ENCODE data around the gene S100PBP. TPM values are rescaled to one million over a fixed set of nuclear protein-coding genes. Genes with fewer than 3 reads are reported as not detected.
A peak's percentile ranks its signal among the peaks of the same experiment; 100 is the strongest.

S100PBP gene
- polyA plus RNA-seq, 3 donors, result 2.9 to 11.7 (median 8.7) TPM

GRCh38 chr1:32813941-32814739 lies 3.3 kb upstream of the S100PBP start:
- no peak overlapping the region for H3K27ac ChIP-seq (ENCODE audit: low read depth, low read length)
- 70 to 80% (median 75%) methylated on average over 11 of the region's 11 CpGs for WGBS, 3 donors

GRCh38 chr1:32816676-32817158 lies 736 bp upstream of the S100PBP start:
- WGBS, 3 donors, result 0 to 1% (median 1%) methylated on average over 15 of the region's 15 CpGs
- H3K27ac ChIP-seq (ENCODE audit: low read depth, low read length), result peak overlapping the region; percentile 81

- 1% methylated on average over 48 to 51 of the region's 51 CpGs for WGBS, 3 donors
- peak overlapping the region; percentile 82 for H3K27ac ChIP-seq (ENCODE audit: low read depth, low read length)
These were observed 648 bp downstream of the S100PBP start for GRCh38 chr1:32817815-32818786.

DNA sequence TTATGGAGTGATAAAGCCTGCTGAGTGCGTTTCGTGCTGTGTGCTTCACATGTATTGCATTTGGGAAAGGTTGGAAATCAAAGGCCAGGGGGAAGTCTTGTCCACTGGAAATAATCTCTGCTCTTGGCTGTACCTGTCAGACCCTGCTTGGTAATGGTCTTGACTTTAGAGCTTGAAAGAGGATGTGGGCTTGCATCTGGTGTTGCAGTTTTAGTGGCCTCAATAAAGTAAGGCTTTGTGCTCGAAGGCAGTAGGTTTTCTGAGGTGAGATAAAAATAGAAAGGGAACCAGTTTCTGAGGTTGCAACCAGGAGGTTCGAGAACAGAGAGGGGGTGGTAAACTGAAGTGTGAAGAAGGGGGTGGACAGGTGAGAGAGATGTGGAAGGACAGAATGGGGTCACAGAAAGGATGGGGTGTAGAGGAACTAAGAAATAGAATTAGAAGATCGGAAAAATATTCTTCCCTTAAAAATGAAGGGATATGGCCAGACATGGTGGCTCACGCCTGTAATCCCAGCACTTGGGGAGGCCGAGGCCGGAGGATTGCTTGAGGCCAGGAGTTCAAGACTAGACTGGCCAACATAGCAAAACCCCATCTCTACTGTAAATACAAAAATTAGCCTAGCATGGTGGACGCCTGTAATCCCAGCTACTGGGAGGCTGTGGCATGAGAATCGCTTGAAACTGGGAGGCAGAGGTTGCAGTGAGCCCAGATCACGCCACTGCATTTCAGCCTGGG lies 1.5 kb downstream of the S100PBP start:
- 65 to 71% (median 70%) methylated on average over 11 of the region's 11 CpGs for WGBS, 3 donors

DNA sequence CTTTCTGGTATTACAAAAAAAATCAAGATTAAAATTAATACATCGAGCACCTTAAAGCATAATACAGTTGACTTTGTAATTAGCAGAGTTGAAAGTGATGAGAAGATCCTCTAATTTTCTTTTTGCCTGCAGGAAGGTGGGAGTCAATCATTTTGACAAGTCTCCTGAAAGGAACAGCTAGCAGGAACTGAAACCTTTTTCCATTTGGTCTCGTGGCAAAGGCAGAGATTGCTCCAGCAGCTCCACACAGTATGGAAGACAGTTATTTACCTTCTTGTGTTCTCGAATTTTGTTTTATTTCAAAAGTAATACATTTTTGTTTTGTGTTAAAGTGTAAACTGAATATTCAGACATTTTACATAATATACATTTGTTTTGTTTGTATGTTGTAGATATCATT lies 7.7 kb downstream of the S100PBP start:
- whole genome bisulfite sequencing, 3 donors, result 83 to 93% (median 87%) methylated on average over 3 of the region's 3 CpGs
- H3K27ac ChIP-seq (ENCODE audit: low read depth, low read length), result no peak overlapping the region

More for the DNA sequence above, 1.5 kb downstream of the S100PBP start:
- no peak overlapping the region for H3K27ac ChIP-seq (ENCODE audit: low read depth, low read length)

- no peak overlapping the region for H3K27ac ChIP-seq (ENCODE audit: low read depth, low read length)
- WGBS, 3 donors, result 91 to 92% (median 91%) methylated on average over 7 of the region's 7 CpGs
These were observed 10.9 kb downstream of the S100PBP start for GRCh38 chr1:32828341-32828740.

DNA sequence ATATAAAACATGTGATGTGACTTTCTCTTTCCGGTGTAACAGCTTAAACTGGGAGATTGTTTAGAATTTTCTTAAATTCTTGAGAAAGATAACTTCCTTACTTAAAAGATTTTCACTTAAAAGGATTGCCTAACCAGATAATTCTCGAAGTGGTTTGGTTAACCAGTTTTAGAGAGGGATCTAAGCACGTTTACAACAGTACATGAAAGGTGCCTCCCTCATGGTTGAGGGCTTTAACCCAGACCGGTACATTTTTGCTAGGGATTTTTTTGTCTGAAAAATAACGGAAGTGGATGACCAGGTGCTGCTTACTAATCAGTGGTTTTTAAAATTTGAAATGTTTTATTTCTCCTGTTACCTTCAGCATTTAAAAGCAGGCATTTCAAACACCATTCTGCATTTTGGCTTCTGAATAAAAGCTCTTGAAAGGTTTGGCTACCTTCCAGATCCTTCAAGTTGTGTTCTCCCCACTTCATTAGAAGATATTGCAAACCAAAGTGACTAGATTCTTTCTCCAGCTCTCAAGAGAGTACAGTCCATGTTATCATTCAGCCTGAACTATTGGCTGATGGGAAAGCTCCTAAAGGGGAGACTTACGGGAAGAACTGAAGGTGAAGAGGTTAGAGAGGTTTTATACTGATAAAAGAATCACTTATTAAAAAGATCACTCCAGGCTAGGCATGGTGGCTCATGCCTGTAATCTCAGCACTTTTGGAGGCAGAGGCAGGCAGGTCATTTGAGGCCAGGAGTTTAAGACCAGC lies 12.8 kb downstream of the S100PBP start:
- 82 to 92% (median 88%) methylated on average over 6 of the region's 6 CpGs for WGBS, 3 donors
- H3K27ac ChIP-seq (ENCODE audit: low read depth, low read length), result no peak overlapping the region

DNA sequence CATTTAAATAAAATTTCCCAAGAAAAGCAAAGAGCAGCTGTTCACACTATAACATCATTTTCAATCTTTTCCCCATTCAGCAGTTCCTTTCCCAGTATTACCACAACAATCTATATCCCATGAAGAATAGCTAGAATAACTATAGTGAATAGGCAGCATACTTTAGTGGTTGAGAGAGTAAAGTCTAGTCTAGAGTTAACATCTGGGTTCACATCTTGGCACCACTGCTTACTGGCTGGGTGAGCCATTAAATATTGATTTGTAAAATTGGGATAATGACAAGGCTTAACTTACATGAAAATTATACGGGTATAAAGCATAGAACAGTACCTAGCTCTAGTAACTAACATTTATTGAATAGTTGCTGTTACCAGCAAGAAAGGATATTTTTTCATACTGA lies 14.4 kb downstream of the S100PBP start:
- H3K27ac ChIP-seq (ENCODE audit: low read depth, low read length), result no peak overlapping the region
- WGBS, 3 donors, result 28 to 89% (median 87%) methylated on average over 1 of the region's 1 CpG

GRCh38 chr1:32848354-32849063 lies 31.1 kb downstream of the S100PBP start:
- 44 to 47% (median 47%) methylated on average over 2 of the region's 2 CpGs for WGBS, 3 donors
- H3K27ac ChIP-seq (ENCODE audit: low read depth, low read length), result no peak overlapping the region

GRCh38 chr1:32855861-32856617 lies 38.6 kb downstream of the S100PBP start:
- 92 to 95% (median 94%) methylated on average over 13 of the region's 13 CpGs for WGBS, 3 donors
- H3K27ac ChIP-seq (ENCODE audit: low read depth, low read length), result no peak overlapping the region

DNA sequence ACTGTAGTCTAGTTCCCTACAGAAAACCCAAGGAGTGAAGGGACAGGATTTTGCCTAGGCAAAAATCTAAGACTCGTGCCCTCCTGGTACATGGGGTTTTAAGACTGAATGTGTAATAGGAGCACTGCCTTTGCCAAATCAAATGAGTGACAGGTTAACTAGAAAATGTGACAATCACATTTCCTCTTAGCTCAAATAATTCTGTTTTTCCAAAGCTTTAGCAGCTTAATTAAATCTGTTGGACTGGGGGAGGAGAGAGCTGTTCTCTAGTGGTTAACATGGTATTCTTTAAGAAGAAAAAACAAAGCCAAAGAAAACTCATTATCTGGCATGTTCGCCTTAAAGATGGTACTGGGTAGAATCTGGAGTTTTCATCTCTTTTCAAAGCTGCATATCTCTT lies 40.7 kb downstream of the S100PBP start:
- no peak overlapping the region for H3K27ac ChIP-seq (ENCODE audit: low read depth, low read length)
- WGBS, 3 donors, result 95 to 97% (median 97%) methylated on average over 2 of the region's 2 CpGs

DNA sequence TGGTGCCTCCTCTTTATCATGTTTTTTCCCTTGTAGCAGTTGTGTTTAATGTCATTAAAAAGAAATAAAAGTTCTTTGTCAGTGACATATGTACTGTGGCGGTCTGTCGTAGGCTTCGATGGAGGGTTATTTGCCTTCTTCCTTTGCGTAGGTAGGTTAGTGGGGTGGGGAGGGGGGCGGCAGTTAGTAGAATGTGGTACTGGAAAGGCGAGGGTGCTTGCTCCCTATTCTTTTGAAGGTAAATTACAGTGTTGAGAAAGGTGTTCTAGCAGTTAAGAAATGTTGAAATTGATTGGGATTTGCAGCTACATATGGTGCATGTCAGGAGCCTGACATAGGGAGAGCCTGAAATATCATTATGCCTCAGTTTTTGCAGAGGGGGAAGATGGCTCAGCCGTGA lies 41.3 kb downstream of the S100PBP start:
- H3K27ac ChIP-seq (ENCODE audit: low read depth, low read length), result no peak overlapping the region
- 91 to 93% (median 93%) methylated on average over 7 of the region's 7 CpGs for WGBS, 3 donors

GRCh38 chr1:32859915-32860314 lies 42.5 kb downstream of the S100PBP start:
- 81 to 98% (median 96%) methylated on average over 2 of the region's 2 CpGs for WGBS, 3 donors
- H3K27ac ChIP-seq (ENCODE audit: low read depth, low read length), result no peak overlapping the region

GRCh38 chr1:32860566-32860965 lies 43.1 kb downstream of the S100PBP start:
- no peak overlapping the region for H3K27ac ChIP-seq (ENCODE audit: low read depth, low read length)

DNA sequence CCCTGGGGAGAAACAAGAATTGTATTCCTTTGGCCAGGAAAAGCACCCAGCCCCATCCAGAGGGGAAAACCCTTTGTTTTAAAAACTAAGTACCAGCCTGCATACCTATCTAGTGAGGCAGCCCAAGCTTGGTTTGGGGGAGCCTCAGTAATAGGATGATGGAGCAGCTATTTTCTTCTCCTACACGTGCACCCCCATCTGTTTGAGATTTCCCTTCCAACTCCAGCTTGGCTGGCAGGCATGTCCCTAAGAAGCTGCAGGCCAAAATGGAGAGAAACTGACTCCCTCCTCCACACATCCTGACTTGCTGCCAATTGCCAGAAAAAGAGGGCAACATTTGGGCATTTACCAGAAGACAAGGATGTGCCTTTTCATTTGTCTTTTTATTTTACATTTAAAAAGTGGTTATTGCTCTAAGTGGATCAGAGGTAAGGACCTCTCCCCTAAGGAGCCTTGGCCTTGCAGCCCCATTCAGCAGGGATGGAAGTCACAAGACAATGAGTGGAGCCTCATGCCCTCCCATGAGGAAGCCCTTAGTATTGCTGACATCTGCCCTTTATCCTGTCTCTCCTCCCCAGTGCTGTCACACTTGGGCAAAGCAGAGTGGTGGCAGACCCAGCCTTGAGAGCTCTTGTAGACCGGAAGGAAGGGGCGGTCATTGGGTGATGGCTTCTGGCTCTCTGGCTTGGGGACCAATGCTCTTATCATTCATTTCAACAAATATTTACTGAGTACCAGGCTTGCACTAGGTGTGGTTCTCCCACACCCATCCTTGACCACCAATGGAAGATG lies 44.6 kb downstream of the S100PBP start:
- H3K27ac ChIP-seq (ENCODE audit: low read depth, low read length), result no peak overlapping the region
- 70 to 86% (median 74%) methylated on average over 3 of the region's 3 CpGs for WGBS, 3 donors

Data from adipose tissue (tissue), 3 donors.